ENCODE results near the gene IL34.

Gene IL34

DNA sequence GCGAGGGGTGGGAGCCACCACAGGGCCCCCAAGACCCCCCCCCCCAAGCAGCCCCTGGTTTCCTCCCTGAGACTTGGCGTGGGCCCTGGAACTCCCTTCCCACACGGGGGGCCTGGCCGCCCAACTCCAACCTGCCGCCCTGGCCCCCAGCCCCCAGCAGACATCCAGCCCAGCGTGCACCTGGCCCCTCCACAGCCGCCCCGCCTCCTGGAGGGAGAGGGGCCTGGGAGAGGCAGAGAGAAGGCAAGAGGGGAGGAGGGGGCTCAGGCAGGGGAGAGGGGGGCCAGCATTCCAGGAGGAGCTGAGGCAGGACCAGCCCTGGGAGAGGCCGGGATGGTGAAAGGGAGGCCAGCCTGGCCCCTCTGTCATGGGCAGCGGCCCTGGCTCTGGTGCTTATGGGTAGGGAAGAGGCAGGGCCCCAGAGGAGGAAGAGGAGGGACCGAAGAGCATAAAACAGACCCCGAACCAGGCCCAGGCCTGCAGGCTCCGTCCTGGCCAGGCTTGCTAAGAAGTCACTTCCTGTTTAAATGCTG lies 16.7 kb downstream of the IL34 start:
- H4K91ac ChIP-seq (ENCODE audit: low read depth, low read length, poor library complexity) = no peak overlapping the region
- peaks cover 20 to 59% of the 10 kb centered on the region in 2 donors for H3K36me3 ChIP-seq (replicated peaks in 1 of 2; ENCODE audit: control insufficient read depth in 2 of 2, insufficient read depth in 2 of 2, low read length in 2 of 2)

DNA sequence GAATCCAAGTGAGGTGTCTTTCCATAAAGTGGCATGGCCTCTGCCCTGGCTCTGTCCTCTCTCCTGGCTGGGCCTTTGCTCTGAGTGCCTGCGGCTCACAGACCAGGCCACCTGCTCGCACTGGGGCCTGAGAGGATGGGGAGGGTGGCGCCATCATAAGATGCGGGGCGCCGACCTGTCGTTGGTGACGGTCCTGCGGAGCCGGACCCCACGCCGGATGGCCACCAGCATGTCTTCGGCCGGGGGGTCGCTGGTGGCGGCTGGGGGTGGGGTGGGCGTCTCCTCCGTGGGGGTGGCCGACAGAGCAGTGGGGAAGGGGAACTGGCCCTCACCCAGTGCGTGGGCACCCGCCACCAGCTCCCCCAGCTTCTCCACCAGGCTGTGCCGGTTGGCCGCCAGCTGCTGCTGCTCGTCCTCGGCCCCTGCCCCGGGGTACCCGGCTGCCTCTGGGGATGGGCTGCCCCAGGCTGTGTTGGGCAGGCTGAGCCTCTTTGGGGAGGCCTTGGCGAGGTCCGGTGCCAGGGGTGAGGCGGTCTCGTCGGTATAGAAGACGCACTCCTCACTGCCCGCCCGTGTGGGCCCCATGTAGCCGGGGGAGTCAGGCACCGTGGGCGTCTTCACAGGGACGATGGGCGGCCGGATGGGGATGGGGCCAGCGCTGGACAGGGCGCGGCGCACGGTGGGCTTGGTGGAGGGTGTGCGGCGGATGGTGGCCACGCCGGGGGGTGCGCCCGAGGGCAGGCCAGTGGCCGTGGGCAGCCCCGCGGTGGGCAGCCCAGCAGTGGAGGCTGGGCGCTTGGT lies 17.4 kb downstream of the IL34 start:
- H3K18ac ChIP-seq (ENCODE audit: low read length) = no peak overlapping the region
- no peaks in the 10 kb centered on the region for H3K27me3 ChIP-seq (ENCODE audit: control insufficient read depth in 3 of 3, insufficient read depth in 3 of 3, low read depth in 1 of 3, low read length in 3 of 3)
- H3K4me1 ChIP-seq (ENCODE audit: control insufficient read depth in 2 of 2, insufficient read depth in 1 of 2, low read depth in 1 of 2, low read length in 2 of 2) = no peaks in the 10 kb centered on the region
- no peak overlapping the region for H3K14ac ChIP-seq (ENCODE audit: low read length)
- no peak overlapping the region for H3K4ac ChIP-seq (ENCODE audit: low read length)
- no peak overlapping the region for H3K4me3 ChIP-seq (ENCODE audit: low read length in 2 of 2)
- H3K79me1 ChIP-seq (ENCODE audit: low read depth, low read length) = peaks cover 7% of the 10 kb centered on the region
- WGBS, 2 donors (ENCODE audit: extremely low coverage in 2 of 2, insufficient read length in 2 of 2, insufficient replicate concordance in 1 of 2) = no CpG with 5 or more reads among the region's 56 CpGs
- H3K27ac ChIP-seq (replicated peaks; ENCODE audit: low read length) = no peak overlapping the region
- no peak overlapping the region for H4K91ac ChIP-seq (ENCODE audit: low read depth, low read length, poor library complexity)
- no peak overlapping the region for H2BK15ac ChIP-seq (ENCODE audit: low read length)
- no peak for DNase-seq (ENCODE audit: low spot score)
- H4K8ac ChIP-seq (ENCODE audit: low read depth, low read length) = no peak overlapping the region
- no peak overlapping the region for H2BK120ac ChIP-seq (ENCODE audit: low read depth, low read length)
- H3K23ac ChIP-seq (ENCODE audit: low read depth, low read length, poor library complexity) = peak overlapping the region; percentile 80
- H3K36me3 ChIP-seq (replicated peaks in 1 of 2; ENCODE audit: control insufficient read depth in 2 of 2, insufficient read depth in 2 of 2, low read length in 2 of 2) = peaks cover 24 to 66% of the 10 kb centered on the region in 2 donors
- no peak overlapping the region for H2BK12ac ChIP-seq (ENCODE audit: low read length)
- no peak overlapping the region for H3K9ac ChIP-seq (ENCODE audit: low read depth, low read length, poor library complexity)
- H2BK5ac ChIP-seq (ENCODE audit: low read length) = peak overlapping the region; percentile 75
- no peak overlapping the region for H2AK5ac ChIP-seq (ENCODE audit: low read depth, low read length)
- no peak overlapping the region for H2AFZ ChIP-seq (ENCODE audit: low read length)
- peaks cover 4 to 8% of the 10 kb centered on the region in 2 donors for H3K9me3 ChIP-seq (replicated peaks in 1 of 2; ENCODE audit: control insufficient read depth in 2 of 2, insufficient read depth in 1 of 2, low read depth in 1 of 2, low read length in 2 of 2)
- H3K4me2 ChIP-seq (ENCODE audit: insufficient read depth, low read length, poor library complexity, severe bottlenecking) = peak overlapping the region; percentile 11

More for the DNA sequence above, 16.7 kb downstream of the IL34 start:
- H3K4me3 ChIP-seq (ENCODE audit: low read length in 2 of 2) = no peak overlapping the region
- H3K27ac ChIP-seq (replicated peaks; ENCODE audit: low read length) = no peak overlapping the region
- no peak for DNase-seq (ENCODE audit: low spot score)
- H2AK5ac ChIP-seq (ENCODE audit: low read depth, low read length) = no peak overlapping the region
- WGBS, 2 donors (ENCODE audit: extremely low coverage in 2 of 2, insufficient read length in 2 of 2, insufficient replicate concordance in 1 of 2) = no CpG with 5 or more reads among the region's 13 CpGs
- H3K14ac ChIP-seq (ENCODE audit: low read length) = no peak overlapping the region
- H3K4me1 ChIP-seq (ENCODE audit: control insufficient read depth in 2 of 2, insufficient read depth in 1 of 2, low read depth in 1 of 2, low read length in 2 of 2) = no peaks in the 10 kb centered on the region
- peaks cover 7% of the 10 kb centered on the region for H3K79me1 ChIP-seq (ENCODE audit: low read depth, low read length)
- peak overlapping the region; percentile 75 for H2BK5ac ChIP-seq (ENCODE audit: low read length)
- peaks cover 0 to 4% of the 10 kb centered on the region in 2 donors for H3K9me3 ChIP-seq (replicated peaks in 1 of 2; ENCODE audit: control insufficient read depth in 2 of 2, insufficient read depth in 1 of 2, low read depth in 1 of 2, low read length in 2 of 2)
- H2BK120ac ChIP-seq (ENCODE audit: low read depth, low read length) = no peak overlapping the region
- H3K4ac ChIP-seq (ENCODE audit: low read length) = no peak overlapping the region
- H3K27me3 ChIP-seq (ENCODE audit: control insufficient read depth in 3 of 3, insufficient read depth in 3 of 3, low read depth in 1 of 3, low read length in 3 of 3) = no peaks in the 10 kb centered on the region
- H3K9ac ChIP-seq (ENCODE audit: low read depth, low read length, poor library complexity) = no peak overlapping the region
- no peak overlapping the region for H3K4me2 ChIP-seq (ENCODE audit: insufficient read depth, low read length, poor library complexity, severe bottlenecking)
- H4K8ac ChIP-seq (ENCODE audit: low read depth, low read length) = no peak overlapping the region
- no peak overlapping the region for H2AFZ ChIP-seq (ENCODE audit: low read length)
- H3K23ac ChIP-seq (ENCODE audit: low read depth, low read length, poor library complexity) = no peak overlapping the region
- no peak overlapping the region for H2BK15ac ChIP-seq (ENCODE audit: low read length)
- H2BK12ac ChIP-seq (ENCODE audit: low read length) = no peak overlapping the region
- H3K18ac ChIP-seq (ENCODE audit: low read length) = no peak overlapping the region

DNA sequence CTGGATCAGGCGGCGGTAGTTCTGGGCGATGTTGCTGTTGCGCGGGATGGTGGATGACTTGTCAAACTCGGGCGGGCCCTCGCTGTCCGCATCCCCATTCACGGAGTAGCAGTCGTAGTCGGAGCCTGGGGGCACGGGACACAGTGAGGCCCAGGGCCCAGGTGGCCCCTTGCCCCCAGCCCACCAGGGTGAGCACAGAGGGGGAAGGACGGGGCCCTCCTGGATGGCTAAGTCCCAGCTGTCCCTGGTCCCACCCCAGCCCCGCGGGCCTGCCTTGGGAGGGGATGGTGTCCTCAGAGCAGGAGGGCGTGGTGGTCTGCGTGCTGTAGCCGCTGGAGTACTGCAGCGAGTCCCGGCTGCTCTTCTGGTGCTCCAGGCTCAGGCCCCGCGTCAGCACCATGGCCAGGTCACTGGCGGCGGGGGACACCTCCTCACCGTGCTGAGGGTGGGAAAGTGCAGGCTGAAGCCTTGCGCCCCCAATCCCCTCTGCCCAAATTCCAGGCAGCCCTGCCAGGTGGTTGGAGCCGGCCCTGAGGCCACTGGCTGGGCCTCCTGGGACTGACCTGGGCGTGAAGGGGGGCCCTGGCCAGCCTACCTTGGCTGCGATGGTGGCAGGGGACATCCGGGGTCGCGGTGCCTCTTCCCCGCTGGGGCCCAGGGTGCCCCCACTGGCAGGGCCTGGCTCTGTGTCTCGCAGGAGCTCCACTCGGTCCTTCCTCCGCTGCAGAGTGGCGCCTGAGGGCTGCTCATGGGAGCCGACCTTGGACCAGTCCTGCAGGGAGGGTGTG lies 18.2 kb downstream of the IL34 start:
- H3K9me3 ChIP-seq (replicated peaks in 1 of 2; ENCODE audit: control insufficient read depth in 2 of 2, insufficient read depth in 1 of 2, low read depth in 1 of 2, low read length in 2 of 2) = peaks cover 7 to 16% of the 10 kb centered on the region in 2 donors

More for the DNA sequence above, 18.2 kb downstream of the IL34 start:
- Histone ChIP-seq H3K4me2 (ENCODE audit: insufficient read depth, low read length, poor library complexity, severe bottlenecking) (no peak overlapping the region), H2BK12ac (ENCODE audit: low read length) (no peak overlapping the region), H4K91ac (ENCODE audit: low read depth, low read length, poor library complexity) (no peak overlapping the region), H3K4me1 (ENCODE audit: control insufficient read depth in 2 of 2, insufficient read depth in 1 of 2, low read depth in 1 of 2, low read length in 2 of 2) (no peaks in the 10 kb centered on the region), H3K36me3 (replicated peaks in 1 of 2; ENCODE audit: control insufficient read depth in 2 of 2, insufficient read depth in 2 of 2, low read length in 2 of 2) (peaks cover 28 to 73% of the 10 kb centered on the region in 2 donors), H3K4me3 (ENCODE audit: low read length in 2 of 2) (no peak overlapping the region), H2BK5ac (ENCODE audit: low read length) (peak overlapping the region; percentile 13), H3K27ac (replicated peaks; ENCODE audit: low read length) (no peak overlapping the region), H4K8ac (ENCODE audit: low read depth, low read length) (no peak overlapping the region), H3K27me3 (ENCODE audit: control insufficient read depth in 3 of 3, insufficient read depth in 3 of 3, low read depth in 1 of 3, low read length in 3 of 3) (no peaks in the 10 kb centered on the region), H2AFZ (ENCODE audit: low read length) (no peak overlapping the region), H3K79me1 (ENCODE audit: low read depth, low read length) (peaks cover 7% of the 10 kb centered on the region), H3K18ac (ENCODE audit: low read length) (no peak overlapping the region), H2BK15ac (ENCODE audit: low read length) (no peak overlapping the region), H3K14ac (ENCODE audit: low read length) (no peak overlapping the region), H2BK120ac (ENCODE audit: low read depth, low read length) (no peak overlapping the region), H3K9ac (ENCODE audit: low read depth, low read length, poor library complexity) (no peak overlapping the region), H2AK5ac (ENCODE audit: low read depth, low read length) (no peak overlapping the region), H3K4ac (ENCODE audit: low read length) (no peak overlapping the region), H3K23ac (ENCODE audit: low read depth, low read length, poor library complexity) (peak overlapping the region; percentile 80)
- no peak for DNase-seq (ENCODE audit: low spot score)
- WGBS, 2 donors (ENCODE audit: extremely low coverage in 2 of 2, insufficient read length in 2 of 2, insufficient replicate concordance in 1 of 2) = no CpG with 5 or more reads among the region's 39 CpGs

Measured in neuronal stem cell (in vitro differentiated cells).